MCF 10A (cell line): ENCODE measurements around the gene DYNLT5. TPM values are rescaled to one million over a fixed set of nuclear protein-coding genes. Genes with fewer than 3 reads are reported as not detected.

Experiments
- Bru-seq: library from RNA; stranded (reverse); fragments of 400-500 nt; gene quantifications from one replicate; lab custom pipeline; 2021; lab: Mats Ljungman, UMichigan
- BruChase-seq, 2 experiments: library from RNA; stranded (reverse); fragments of 400-500 nt; gene quantifications; one replicate each; lab custom pipeline; 2021; lab: Mats Ljungman, UMichigan
- BruUV-seq: library from RNA; stranded (reverse); fragments of 400-500 nt; replicated peaks from 2 replicates; lab custom pipeline; 2021; lab: Mats Ljungman, UMichigan
- CTCF ChIA-PET: fragments of 300-600 bp; sonication (Branson Sonifier 250); formaldehyde crosslinking; extraction: SDS; loops from one replicate; lab custom pipeline; 2021; ENCODE audit warnings: antibody characterized with exemption, inconsistent platforms; lab: Yijun Ruan, JAX
- POLR2A ChIA-PET: fragments of 300-600, 350-650 bp; sonication (Branson Sonifier 250); formaldehyde crosslinking; extraction: SDS; loops from one replicate; lab custom pipeline; 2020; ENCODE audit warnings: antibody characterized with exemption, inconsistent platforms; lab: Yijun Ruan, JAX
- DNase-seq: peaks from one replicate; pipeline ENCODE4 v3.0.0-alpha.2; 2018; ENCODE audit not compliant: unreplicated experiment
- H3K27ac Mint-ChIP-seq: one replicate; pipeline ENCODE4 v1.8.0; 2022; ENCODE audit warnings: mild to moderate bottlenecking, low read depth, mixed read lengths; ENCODE audit not compliant: unreplicated experiment
- H3K27me3 Mint-ChIP-seq: one replicate; pipeline ENCODE4 v1.8.0; 2022; ENCODE audit warnings: mixed read lengths; ENCODE audit not compliant: insufficient read depth, unreplicated experiment
- H3K36me3 Mint-ChIP-seq: one replicate; pipeline ENCODE4 v1.8.0; 2022; ENCODE audit warnings: mild to moderate bottlenecking, moderate library complexity, mixed read lengths; ENCODE audit not compliant: insufficient read depth, unreplicated experiment
- H3K4me1 Mint-ChIP-seq: one replicate; pipeline ENCODE4 v1.8.0; 2022; ENCODE audit warnings: mixed read lengths; ENCODE audit not compliant: insufficient read depth, unreplicated experiment
- H3K4me3 Mint-ChIP-seq: one replicate; pipeline ENCODE4 v1.8.0; 2022; ENCODE audit warnings: mild to moderate bottlenecking, moderate library complexity, mixed read lengths; ENCODE audit not compliant: unreplicated experiment
- H3K9me3 Mint-ChIP-seq: one replicate; pipeline ENCODE4 v1.8.0; 2022; ENCODE audit warnings: mixed read lengths; ENCODE audit not compliant: unreplicated experiment
- CTCF ChIP-seq: fragments of 200-600 bp; IDR thresholded peaks from one replicate; pipeline ENCODE4 v1.8.0; 2022; ENCODE audit warnings: antibody characterized with exemption, mild to moderate bottlenecking; ENCODE audit not compliant: unreplicated experiment
- intact Hi-C: fragments of 100-400 bp; cut with micrococcal nuclease; formaldehyde crosslinking; loops from 2 replicates; pipeline ENCODE4 v1.14.1; 2022
- long read RNA-seq: library from polyadenylated mRNA; stranded (forward); transcript quantifications from one replicate; pipeline ENCODE4 v2.0.0, GENCODE V29; 2022
- total RNA-seq: library from RNA; stranded (reverse); gene quantifications from 2 replicates; pipeline ENCODE4 v1.2.3, GENCODE V29; 2022

The DYNLT5 gene, protein sequence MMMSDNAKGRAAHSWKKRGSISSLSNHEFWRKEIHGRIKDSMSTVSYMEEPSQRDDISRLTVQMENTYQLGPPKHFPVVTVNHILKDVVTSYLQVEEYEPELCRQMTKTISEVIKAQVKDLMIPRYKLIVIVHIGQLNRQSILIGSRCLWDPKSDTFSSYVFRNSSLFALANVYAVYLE
- not detected in 2 replicates for total RNA-seq
- not detected for Bru-seq, nascent RNA
- not detected for BruChase-seq, experiment 1, labeled RNA remaining after a 6-hour chase
- BruChase-seq, experiment 2, labeled RNA remaining after a 2-hour chase = not detected
- long read RNA-seq = 0 reads

DNA sequence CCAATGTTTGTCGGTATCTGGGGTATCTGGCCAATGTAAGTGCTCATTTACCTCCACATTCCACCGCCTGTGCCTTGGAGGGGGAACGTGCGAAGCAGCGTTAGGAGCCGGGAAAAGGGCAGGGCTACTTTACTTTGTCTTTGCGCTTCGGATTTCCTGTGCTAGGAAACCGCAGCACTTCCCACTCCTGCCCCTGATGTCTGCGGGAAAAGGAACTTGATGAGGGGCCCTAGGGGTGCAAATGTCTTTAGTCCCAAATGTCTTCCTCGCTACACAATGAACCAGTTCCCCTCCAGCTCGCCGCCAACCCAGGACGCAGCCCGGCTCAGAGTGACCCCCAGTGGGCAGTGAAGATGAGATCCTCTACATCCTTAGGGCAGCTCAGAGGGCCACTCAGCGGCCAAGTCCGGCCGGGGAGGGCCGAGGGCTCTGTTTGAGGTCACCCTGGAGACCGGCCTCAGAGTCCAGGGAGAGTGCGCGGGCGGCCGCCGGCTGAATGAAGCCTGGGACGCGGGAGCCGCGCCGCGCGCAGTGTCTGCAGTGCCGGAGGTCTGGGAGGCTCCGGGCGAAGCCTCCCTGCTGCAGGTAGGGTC, at the start of gene DYNLT5:
Gene DYNLT5, plus strand, starts transcription at position 460 of the 593 bp plus-strand sequence. CDS start 2,200 bp downstream, outside the sequence.
- no peaks in the 10 kb centered on the region for H3K27me3 Mint-ChIP-seq
- no peak for TF ChIP-seq CTCF
- H3K27ac Mint-ChIP-seq = no peak within 1 kb of the TSS
- intact Hi-C loops = no loop called here
- no peak within 1 kb of the TSS for H3K4me3 Mint-ChIP-seq
- no TSS peak for BruUV-seq
- DNase-seq = no peak
- no peaks in the 10 kb centered on the region for H3K9me3 Mint-ChIP-seq
- ChIA-PET POLR2A (no interaction called here), CTCF (interaction anchor here (0.5 to 0.7 kb wide), 2 partner anchors 27 to 81 kb away, joined by 3 to 4 read pairs; no protein-coding TSS in a partner anchor)
- no peaks in the 10 kb centered on the region for H3K36me3 Mint-ChIP-seq
- no peaks in the 10 kb centered on the region for H3K4me1 Mint-ChIP-seq

- TF ChIP-seq CTCF = no peak
- DNase-seq = no peak
- ChIA-PET CTCF (interaction anchor here (0.6 kb wide), 1 partner anchor 683 kb away, joined by 3 read pairs; no protein-coding TSS in a partner anchor), POLR2A (interaction anchor here (1.0 kb wide), 1 partner anchor 17 kb away, joined by 3 read pairs; no protein-coding TSS in a partner anchor)
- Mint-ChIP-seq H3K9me3 (no peaks in the 10 kb centered on the region), H3K36me3 (no peaks in the 10 kb centered on the region), H3K4me3 (no peak overlapping the region), H3K27me3 (no peaks in the 10 kb centered on the region), H3K27ac (no peak overlapping the region), H3K4me1 (no peaks in the 10 kb centered on the region)
- intact Hi-C loops = no loop called here
- no TSS peak for BruUV-seq
Observed at GRCh38 chr1:66704177-66704875, 47.9 kb upstream of the DYNLT5 start.

- ChIA-PET POLR2A (no interaction called here), CTCF (interaction anchor here (0.6 kb wide), 1 partner anchor 682 kb away, joined by 3 read pairs; no protein-coding TSS in a partner anchor)
- no peaks in the 10 kb centered on the region for H3K4me1 Mint-ChIP-seq
- intact Hi-C loops = no loop called here
- no peak for TF ChIP-seq CTCF
- DNase-seq = peak; percentile 63
- H3K27ac Mint-ChIP-seq = no peak overlapping the region
- H3K4me3 Mint-ChIP-seq = no peak overlapping the region
- H3K27me3 Mint-ChIP-seq = no peaks in the 10 kb centered on the region
- H3K36me3 Mint-ChIP-seq = no peaks in the 10 kb centered on the region
- no TSS peak for BruUV-seq
- H3K9me3 Mint-ChIP-seq = no peaks in the 10 kb centered on the region
Observed at GRCh38 chr1:66705110-66705509, 47.1 kb upstream of the DYNLT5 start.

- H3K4me3 Mint-ChIP-seq = no peak overlapping the region
- intact Hi-C loops = loop anchor here (5.0 kb wide), 1 partner anchor 264 kb away; no protein-coding TSS in a partner anchor
- peak; percentile 19 for DNase-seq
- H3K4me1 Mint-ChIP-seq = no peaks in the 10 kb centered on the region
- peak; percentile 28 for TF ChIP-seq CTCF
- no peaks in the 10 kb centered on the region for H3K9me3 Mint-ChIP-seq
- H3K27ac Mint-ChIP-seq = no peak overlapping the region
- CTCF ChIA-PET = interaction anchor here (0.6 to 2.1 kb wide), 4 partner anchors 15 to 1578 kb away, joined by 3 to 20 read pairs (median 5); no protein-coding TSS in a partner anchor
- POLR2A ChIA-PET = no interaction called here
- no peaks in the 10 kb centered on the region for H3K27me3 Mint-ChIP-seq
- H3K36me3 Mint-ChIP-seq = no peaks in the 10 kb centered on the region
- BruUV-seq = no TSS peak
Observed at GRCh38 chr1:66711420-66711819, 40.8 kb upstream of the DYNLT5 start.
